Testis (tissue), 3 donors: ENCODE results near the gene PIP5KL1. TPM values are rescaled to one million over a fixed set of nuclear protein-coding genes. Genes with fewer than 3 reads are reported as not detected.
A peak's percentile ranks its signal among the peaks of the same experiment; 100 is the strongest.

ENCODE experiments used
- DNase-seq: peaks from one replicate; pipeline ENCODE4 v3.0.0-alpha.2; 2019
- H3K27ac ChIP-seq, 2 donors: fragments of 200-600 bp; sonication (generic); one replicate each; pipeline ENCODE4 v1.5.1; 2019
- H3K27me3 ChIP-seq: fragments of 200-600 bp; sonication (generic); one replicate; pipeline ENCODE4 v1.5.1; 2019
- H3K36me3 ChIP-seq: fragments of 200-600 bp; sonication (generic); one replicate; pipeline ENCODE4 v1.5.1; 2017; ENCODE audit warnings: low read depth; ENCODE audit errors: missing control alignments
- H3K4me1 ChIP-seq: fragments of 200-600 bp; sonication (generic); one replicate; pipeline ENCODE4 v1.5.1; 2019
- H3K4me3 ChIP-seq, 2 donors: fragments of 200-600 bp; sonication (generic); one replicate each; pipeline ENCODE4 v1.5.1; 2017 to 2019
- H3K9me3 ChIP-seq: fragments of 200-600 bp; sonication (generic); one replicate; pipeline ENCODE4 v1.5.1; 2017
- POLR2A ChIP-seq: fragments of 450-650 bp; IDR thresholded peaks from one replicate; pipeline ENCODE4 v1.6.1; 2017; ENCODE audit warnings: antibody characterized with exemption, mild to moderate bottlenecking, moderate library complexity
- WGBS, 2 donors: methylation state at CpG; one replicate each; pipeline ENCODE4 v1.1.5; 2018; 5-methylcytosine and 5-hydroxymethylcytosine counted together
- intact Hi-C: fragments of 100-400 bp; cut with DNase I; formaldehyde crosslinking; loops from one replicate; pipeline ENCODE4 v1.15.1; 2023; ENCODE audit warnings: low total_unique reads
- polyA plus RNA-seq: library from polyadenylated mRNA; stranded (reverse); fragments of 350-450 nt; fragmentation: Illumina TruSeq; extraction: RNeasy Lipid Tissue Mini Kit (QIAGEN cat#74804); gene quantifications from one replicate; pipeline ENCODE4 v1.2.3, GENCODE V29; 2014; ENCODE audit warnings: low read depth, low replicate concordance; ENCODE audit not compliant: insufficient read depth
- total RNA-seq, 2 donors: library from RNA; depleted of rRNA; stranded (reverse); fragments of >200 nt; gene quantifications; one replicate each; pipeline ENCODE4 v1.2.3, GENCODE V29; 2016
- TF ChIP-seq, protein P1 (sequence below), 3 experiments: fragments of 450-650 bp in 2 of 3; fragments of 200-600 bp in 1 of 3; sonication (generic) in 1 of 3; IDR thresholded peaks; one replicate each; pipeline ENCODE4 v1.5.1; 2016 to 2019; ENCODE audit warnings: antibody characterized with exemption in 3 of 3, mild to moderate bottlenecking in 2 of 3, moderate library complexity in 1 of 3

The PIP5KL1 gene
- total and polyA plus RNA-seq, 3 donors from 2014 or later: 3.9 to 10.2 (median 8.4) TPM

DNA sequence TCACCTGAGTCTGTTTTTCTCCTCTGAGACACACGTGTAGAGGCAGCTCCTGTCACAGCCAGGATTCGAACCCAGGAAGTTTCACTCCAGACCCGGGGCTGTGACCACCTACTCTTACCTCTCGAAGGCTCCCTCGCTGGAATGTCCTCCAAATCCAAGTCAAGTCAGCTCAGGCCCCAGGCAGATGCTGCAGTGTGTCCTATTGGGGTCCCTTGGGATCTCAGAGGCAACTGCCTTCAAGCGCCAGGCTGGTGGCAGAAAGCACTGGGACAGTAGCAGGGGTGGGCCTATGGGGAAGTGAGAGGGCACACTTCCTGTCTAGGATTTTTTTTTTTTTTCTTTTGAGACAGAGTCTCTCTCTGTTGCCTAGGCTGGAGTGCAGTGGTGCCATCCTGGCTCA lies 13.0 kb downstream of the PIP5KL1 start:
- H3K36me3 ChIP-seq: no peaks in the 10 kb centered on the region
- 44 to 58% methylated on average over 6 of the region's 6 CpGs for WGBS, 2 donors
- no peaks in the 10 kb centered on the region for H3K27me3 ChIP-seq
- H3K27ac ChIP-seq: peak overlapping the region in 1 of 2 donors; percentile 69
- H3K9me3 ChIP-seq: no peaks in the 10 kb centered on the region
- intact Hi-C loops: loop anchor here (5.0 kb wide), 1 partner anchor 180 kb away; the partner anchor contains the start of gene TOR2A
- H3K4me3 ChIP-seq: peak overlapping the region in 1 of 2 donors; percentile 47
- H3K4me1 ChIP-seq: peaks cover 17% of the 10 kb centered on the region
- TF ChIP-seq, protein P1, sequence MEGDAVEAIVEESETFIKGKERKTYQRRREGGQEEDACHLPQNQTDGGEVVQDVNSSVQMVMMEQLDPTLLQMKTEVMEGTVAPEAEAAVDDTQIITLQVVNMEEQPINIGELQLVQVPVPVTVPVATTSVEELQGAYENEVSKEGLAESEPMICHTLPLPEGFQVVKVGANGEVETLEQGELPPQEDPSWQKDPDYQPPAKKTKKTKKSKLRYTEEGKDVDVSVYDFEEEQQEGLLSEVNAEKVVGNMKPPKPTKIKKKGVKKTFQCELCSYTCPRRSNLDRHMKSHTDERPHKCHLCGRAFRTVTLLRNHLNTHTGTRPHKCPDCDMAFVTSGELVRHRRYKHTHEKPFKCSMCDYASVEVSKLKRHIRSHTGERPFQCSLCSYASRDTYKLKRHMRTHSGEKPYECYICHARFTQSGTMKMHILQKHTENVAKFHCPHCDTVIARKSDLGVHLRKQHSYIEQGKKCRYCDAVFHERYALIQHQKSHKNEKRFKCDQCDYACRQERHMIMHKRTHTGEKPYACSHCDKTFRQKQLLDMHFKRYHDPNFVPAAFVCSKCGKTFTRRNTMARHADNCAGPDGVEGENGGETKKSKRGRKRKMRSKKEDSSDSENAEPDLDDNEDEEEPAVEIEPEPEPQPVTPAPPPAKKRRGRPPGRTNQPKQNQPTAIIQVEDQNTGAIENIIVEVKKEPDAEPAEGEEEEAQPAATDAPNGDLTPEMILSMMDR (IDR thresholded peaks at IDR 0.05): no peak
- no peak for TF ChIP-seq POLR2A
- no peak for DNase-seq

DNA sequence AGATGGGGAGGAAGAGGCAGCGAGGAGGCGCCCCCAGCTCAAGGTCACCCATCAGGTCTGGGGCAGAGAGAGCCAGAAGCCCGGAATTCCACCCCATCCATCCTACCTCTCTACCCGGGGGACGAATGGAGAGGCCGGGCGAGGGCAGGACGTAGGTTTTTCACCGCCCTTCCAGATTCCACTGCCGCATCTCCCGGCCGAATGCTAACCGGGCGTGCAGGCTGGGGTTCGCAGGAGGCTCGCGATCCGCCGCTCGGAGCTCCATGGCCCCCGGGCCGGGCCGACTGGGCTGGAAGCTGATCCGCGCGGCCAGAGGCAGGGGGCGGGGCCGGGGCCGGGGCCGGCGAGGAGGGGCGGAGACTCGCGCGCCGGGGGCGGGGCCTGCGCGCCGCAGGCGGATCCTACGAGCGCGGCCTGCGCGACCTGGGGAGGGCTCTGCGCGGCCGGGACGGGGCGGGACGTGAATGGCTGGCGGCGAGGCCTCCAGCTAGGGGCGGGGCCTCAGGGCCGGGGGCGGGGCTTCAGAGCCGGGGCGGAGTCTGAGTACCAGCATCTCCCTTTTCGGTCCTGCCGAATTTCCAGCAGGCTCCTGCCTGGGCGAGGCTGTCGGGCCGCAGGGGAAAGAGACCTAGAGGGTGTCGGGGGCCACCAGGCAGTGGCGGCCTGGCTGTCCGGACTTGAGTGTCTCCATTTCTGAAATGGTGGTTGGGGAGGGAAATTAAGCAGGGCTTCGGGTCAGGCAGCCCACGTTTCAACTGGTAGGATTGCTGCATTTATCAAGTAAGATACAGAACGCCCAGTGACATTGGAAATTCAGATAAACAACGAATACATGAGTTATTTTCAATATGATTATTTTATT lies 13.6 kb downstream of the PIP5KL1 start, which contains the start of gene ST6GALNAC4:
TSS of gene ST6GALNAC4 (minus strand) at position 322 of the 862 bp plus-strand sequence. CDS start 622 bp downstream, outside the sequence.
- no peak for TF ChIP-seq POLR2A
- TF ChIP-seq, protein P1 (IDR thresholded peaks at IDR 0.05): no peak
- intact Hi-C loops: loop anchor here (5.0 kb wide), 1 partner anchor 180 kb away; the partner anchor contains the start of gene TOR2A

GRCh38 chr9:127915801-127916719 lies 14.5 kb downstream of the PIP5KL1 start:
- 11 to 16% methylated on average over 21 to 27 of the region's 27 CpGs for WGBS, 2 donors
- H3K4me1 ChIP-seq: peaks cover 18% of the 10 kb centered on the region
- no peaks in the 10 kb centered on the region for H3K27me3 ChIP-seq
- no peaks in the 10 kb centered on the region for H3K36me3 ChIP-seq
- peak overlapping the region; percentile 47 to 56 for H3K4me3 ChIP-seq
- DNase-seq: no peak
- intact Hi-C loops: loop anchor here (5.0 kb wide), 1 partner anchor 179 kb away; the partner anchor contains the start of gene TOR2A
- TF ChIP-seq, protein P1 (IDR thresholded peaks at IDR 0.05): no peak
- no peak for TF ChIP-seq POLR2A
- no peaks in the 10 kb centered on the region for H3K9me3 ChIP-seq
- H3K27ac ChIP-seq: peak overlapping the region; percentile 12 to 23

More for the DNA sequence above, 13.6 kb downstream of the PIP5KL1 start, which contains the start of gene ST6GALNAC4:
- Histone ChIP-seq H3K27ac (peak within 1 kb of the TSS; percentile 23 to 69), H3K27me3 (no peaks in the 10 kb centered on the region), H3K4me3 (peak within 1 kb of the TSS; percentile 47 to 56), H3K36me3 (no peaks in the 10 kb centered on the region), H3K9me3 (no peaks in the 10 kb centered on the region), H3K4me1 (peaks cover 17% of the 10 kb centered on the region)
- peak; percentile 96 for DNase-seq
- WGBS, 2 donors: 1 to 2% methylated on average over 9 to 24 of the region's 71 CpGs

DNA sequence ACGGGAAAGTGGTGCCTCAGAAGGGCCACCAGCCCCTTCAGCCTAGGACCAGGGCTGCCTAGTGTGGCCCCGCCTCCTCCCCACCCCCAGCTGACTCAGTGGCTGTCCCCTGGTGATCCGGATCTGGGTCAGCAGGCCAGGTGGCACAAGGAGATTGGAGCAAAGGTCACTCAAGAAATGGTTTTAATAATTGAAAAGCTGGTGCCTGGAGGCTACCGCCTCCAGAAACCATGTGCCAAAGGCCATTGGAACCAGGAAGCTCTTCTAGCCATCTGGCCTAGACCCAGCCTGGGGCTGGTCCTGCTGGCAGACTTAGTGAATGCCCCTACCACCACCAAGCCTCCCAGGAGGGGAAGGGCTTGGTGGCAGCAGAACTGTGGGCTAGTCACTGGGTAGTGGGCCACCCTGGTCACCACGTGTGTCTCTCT lies 15.2 kb downstream of the PIP5KL1 start:
- no peaks in the 10 kb centered on the region for H3K36me3 ChIP-seq
- H3K4me3 ChIP-seq: peak overlapping the region in 1 of 2 donors; percentile 56
- no peaks in the 10 kb centered on the region for H3K27me3 ChIP-seq
- peaks cover 21% of the 10 kb centered on the region for H3K4me1 ChIP-seq
- DNase-seq: no peak
- WGBS, 2 donors: 67 to 68% methylated on average over 5 of the region's 5 CpGs
- intact Hi-C loops: loop anchor here (5.0 kb wide), 1 partner anchor 178 kb away; the partner anchor contains the start of gene TOR2A
- peak overlapping the region in 1 of 2 donors; percentile 12 for H3K27ac ChIP-seq
- TF ChIP-seq, protein P1 (IDR thresholded peaks at IDR 0.05): no peak
- no peak for TF ChIP-seq POLR2A
- H3K9me3 ChIP-seq: no peaks in the 10 kb centered on the region
